VCaP (cell line): Measurements from ENCODE around the gene SESN1.
"Not testable (repeated sequence)": the region's sequence is repeated elsewhere in the genome, so short reads cannot be mapped to it uniquely, and the experiment has no call there.

Experiments
- H3K27ac ChIP-seq: fragments of 450-650 bp; 2 replicates; pipeline ENCODE4 v1.5.1; 2017
- CTCF ChIP-seq: fragments of 450-650 bp; conservative IDR thresholded peaks from 2 replicates; pipeline ENCODE4 v1.5.1; 2017; ENCODE audit warnings: mild to moderate bottlenecking, moderate library complexity

SESN1 gene

GRCh38 chr6:108982154-108983113, 112.2 kb downstream of the SESN1 start:
- TF ChIP-seq CTCF: no peak
- H3K27ac ChIP-seq: no peak overlapping the region

DNA sequence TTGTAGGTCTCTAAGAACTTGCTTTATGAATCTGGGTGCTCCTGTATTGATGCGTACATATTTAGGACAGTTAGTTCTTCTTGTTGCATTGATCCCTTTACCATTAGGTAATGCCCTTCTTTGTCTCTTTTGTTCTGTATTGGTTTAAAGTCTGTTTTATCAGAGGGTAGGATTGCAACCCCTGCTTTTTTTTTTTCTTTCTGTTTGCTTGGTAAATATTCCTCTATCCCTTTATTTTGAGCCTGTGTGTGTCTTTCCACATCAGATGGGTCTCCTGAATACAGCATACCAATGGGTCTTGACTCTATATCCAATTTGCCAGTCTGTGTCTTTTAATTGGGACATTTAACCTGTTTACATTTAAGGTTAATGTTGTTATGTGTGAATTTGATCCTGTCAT, 116.0 kb downstream of the SESN1 start:
- not testable (repeated sequence) for H3K27ac ChIP-seq

GRCh38 chr6:108974201-108974600, 120.4 kb downstream of the SESN1 start:
- TF ChIP-seq CTCF: no peak
- H3K27ac ChIP-seq: no peak overlapping the region

GRCh38 chr6:108969776-108970175, 124.9 kb downstream of the SESN1 start:
- TF ChIP-seq CTCF: no peak
- no peak overlapping the region for H3K27ac ChIP-seq

GRCh38 chr6:108968325-108969316, 126.0 kb downstream of the SESN1 start:
- no peak for TF ChIP-seq CTCF

GRCh38 chr6:108966855-108967755, 127.5 kb downstream of the SESN1 start:
- no peak for TF ChIP-seq CTCF
- no peak overlapping the region for H3K27ac ChIP-seq

More at GRCh38 chr6:108968325-108969316, 126.0 kb downstream of the SESN1 start:
- H3K27ac ChIP-seq: no peak overlapping the region

DNA sequence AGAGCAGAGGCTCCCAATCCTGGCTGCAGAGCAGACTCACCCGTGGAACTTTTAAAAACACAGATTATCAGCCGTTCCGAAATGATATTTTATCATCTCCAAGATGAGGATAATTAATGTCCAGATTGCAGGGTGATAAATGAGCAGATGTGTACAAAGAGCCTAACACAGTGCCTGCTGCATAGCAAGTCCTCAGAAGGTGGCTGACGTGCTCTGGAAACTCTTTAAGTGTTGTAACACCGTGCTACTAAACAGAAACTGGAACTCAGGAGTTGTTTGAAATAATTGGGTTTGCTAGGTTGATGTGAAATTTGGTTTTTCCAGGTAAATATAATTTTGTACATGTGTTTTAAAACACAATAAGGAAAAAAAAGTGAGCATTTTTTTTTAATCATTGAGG, 128.4 kb downstream of the SESN1 start:
- H3K27ac ChIP-seq: no peak overlapping the region
- TF ChIP-seq CTCF: no peak
